ENCODE measurements around the gene CCSER2.
"Not testable (repeated sequence)": the region's sequence is repeated elsewhere in the genome, so short reads cannot be mapped to it uniquely, and the experiment has no call there.

The CCSER2 gene

GRCh38 chr10:84522612-84523462 lies 194.4 kb downstream of the CCSER2 start:
- ATAC-seq: no peak
- no peak for DNase-seq

GRCh38 chr10:84523526-84523925 lies 195.1 kb downstream of the CCSER2 start:
- DNase-seq (no peak), ATAC-seq (no peak)

GRCh38 chr10:84524435-84524834 lies 196.0 kb downstream of the CCSER2 start:
- DNase-seq (no peak), ATAC-seq (no peak)

GRCh38 chr10:84525120-84525806 lies 196.9 kb downstream of the CCSER2 start:
- no peak for DNase-seq

GRCh38 chr10:84525807-84526182 lies 197.4 kb downstream of the CCSER2 start:
- not testable (repeated sequence) for ATAC-seq, DNase-seq

More at GRCh38 chr10:84525120-84525806, 196.9 kb downstream of the CCSER2 start:
- no peak for ATAC-seq

- not testable (repeated sequence) for ATAC-seq
Observed at GRCh38 chr10:84527386-84527785, 199.0 kb downstream of the CCSER2 start.

GRCh38 chr10:84528526-84528925 lies 200.1 kb downstream of the CCSER2 start:
- ATAC-seq, DNase-seq: not testable (repeated sequence)

More at GRCh38 chr10:84527386-84527785, 199.0 kb downstream of the CCSER2 start:
- DNase-seq: not testable (repeated sequence)

- DNase-seq (no peak), ATAC-seq (no peak)
Observed at GRCh38 chr10:84530724-84531325, 202.4 kb downstream of the CCSER2 start.

- DNase-seq (no peak), ATAC-seq (no peak)
Observed at GRCh38 chr10:84531396-84531795, 203.0 kb downstream of the CCSER2 start.

GRCh38 chr10:84534168-84534567 lies 205.8 kb downstream of the CCSER2 start:
- no peak for ATAC-seq
- no peak for DNase-seq

GRCh38 chr10:84537447-84537931 lies 209.1 kb downstream of the CCSER2 start:
- peak; percentile 64 for ATAC-seq

GRCh38 chr10:84538036-84538435 lies 209.6 kb downstream of the CCSER2 start:
- DNase-seq: no peak
- ATAC-seq: no peak

More at GRCh38 chr10:84537447-84537931, 209.1 kb downstream of the CCSER2 start:
- DNase-seq: peak; percentile 27

- no peak for DNase-seq
Observed at GRCh38 chr10:84539216-84539615, 210.8 kb downstream of the CCSER2 start.

GRCh38 chr10:84540022-84540616 lies 211.7 kb downstream of the CCSER2 start:
- DNase-seq (no peak), ATAC-seq (no peak)

More at GRCh38 chr10:84539216-84539615, 210.8 kb downstream of the CCSER2 start:
- no peak for ATAC-seq

- ATAC-seq (peak; percentile 66), DNase-seq (peak; percentile 82)
Observed at GRCh38 chr10:84540617-84541288, 212.4 kb downstream of the CCSER2 start.

- ATAC-seq: no peak
- DNase-seq: no peak
Observed at GRCh38 chr10:84541289-84541637, 212.9 kb downstream of the CCSER2 start.

- DNase-seq (no peak), ATAC-seq (no peak)
Observed at GRCh38 chr10:84542522-84543490, 214.4 kb downstream of the CCSER2 start.

- ATAC-seq (no peak), DNase-seq (no peak)
Observed at GRCh38 chr10:84543948-84544347, 215.6 kb downstream of the CCSER2 start.

- DNase-seq (no peak), ATAC-seq (no peak)
Observed at GRCh38 chr10:84545651-84546050, 217.3 kb downstream of the CCSER2 start.

- ATAC-seq (no peak), DNase-seq (no peak)
Observed at GRCh38 chr10:84546609-84547008, 218.2 kb downstream of the CCSER2 start.

Measured in stimulated activated naive CD8-positive, alpha-beta T cell treated with anti-CD3 and anti-CD28 coated beads, Interleukin-15, Interleukin-2, amounts not matched to agents 100 U/mL and 50 U/mL, for 24 hours (primary cell).